ENCODE results near the gene SLC25A22.

GRCh38 chr11:800473-800872, 2.4 kb upstream of the SLC25A22 start:
- TF ChIP-seq EP300 (IDR thresholded peaks at IDR 0.05; ENCODE audit: borderline replicate concordance) (no peak), CEBPB (IDR thresholded peaks at IDR 0.05) (no peak), CREB1 (IDR thresholded peaks at IDR 0.05; ENCODE audit: low read depth) (no peak), YY1 (IDR thresholded peaks at IDR 0.05; ENCODE audit: low read depth) (no peak), ZBTB7A (IDR thresholded peaks at IDR 0.05; ENCODE audit: low read depth) (no peak), TAF1 (IDR thresholded peaks at IDR 0.05; ENCODE audit: low read depth) (no peak), TCF12 (IDR thresholded peaks at IDR 0.05; ENCODE audit: low read depth) (no peak), RAD21 (IDR thresholded peaks at IDR 0.05; ENCODE audit: low read depth) (no peak)
- TF ChIP-seq, protein P1, sequence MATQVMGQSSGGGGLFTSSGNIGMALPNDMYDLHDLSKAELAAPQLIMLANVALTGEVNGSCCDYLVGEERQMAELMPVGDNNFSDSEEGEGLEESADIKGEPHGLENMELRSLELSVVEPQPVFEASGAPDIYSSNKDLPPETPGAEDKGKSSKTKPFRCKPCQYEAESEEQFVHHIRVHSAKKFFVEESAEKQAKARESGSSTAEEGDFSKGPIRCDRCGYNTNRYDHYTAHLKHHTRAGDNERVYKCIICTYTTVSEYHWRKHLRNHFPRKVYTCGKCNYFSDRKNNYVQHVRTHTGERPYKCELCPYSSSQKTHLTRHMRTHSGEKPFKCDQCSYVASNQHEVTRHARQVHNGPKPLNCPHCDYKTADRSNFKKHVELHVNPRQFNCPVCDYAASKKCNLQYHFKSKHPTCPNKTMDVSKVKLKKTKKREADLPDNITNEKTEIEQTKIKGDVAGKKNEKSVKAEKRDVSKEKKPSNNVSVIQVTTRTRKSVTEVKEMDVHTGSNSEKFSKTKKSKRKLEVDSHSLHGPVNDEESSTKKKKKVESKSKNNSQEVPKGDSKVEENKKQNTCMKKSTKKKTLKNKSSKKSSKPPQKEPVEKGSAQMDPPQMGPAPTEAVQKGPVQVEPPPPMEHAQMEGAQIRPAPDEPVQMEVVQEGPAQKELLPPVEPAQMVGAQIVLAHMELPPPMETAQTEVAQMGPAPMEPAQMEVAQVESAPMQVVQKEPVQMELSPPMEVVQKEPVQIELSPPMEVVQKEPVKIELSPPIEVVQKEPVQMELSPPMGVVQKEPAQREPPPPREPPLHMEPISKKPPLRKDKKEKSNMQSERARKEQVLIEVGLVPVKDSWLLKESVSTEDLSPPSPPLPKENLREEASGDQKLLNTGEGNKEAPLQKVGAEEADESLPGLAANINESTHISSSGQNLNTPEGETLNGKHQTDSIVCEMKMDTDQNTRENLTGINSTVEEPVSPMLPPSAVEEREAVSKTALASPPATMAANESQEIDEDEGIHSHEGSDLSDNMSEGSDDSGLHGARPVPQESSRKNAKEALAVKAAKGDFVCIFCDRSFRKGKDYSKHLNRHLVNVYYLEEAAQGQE (IDR thresholded peaks at IDR 0.05; ENCODE audit: low read depth) = no peak
- TF ChIP-seq, protein P2, sequence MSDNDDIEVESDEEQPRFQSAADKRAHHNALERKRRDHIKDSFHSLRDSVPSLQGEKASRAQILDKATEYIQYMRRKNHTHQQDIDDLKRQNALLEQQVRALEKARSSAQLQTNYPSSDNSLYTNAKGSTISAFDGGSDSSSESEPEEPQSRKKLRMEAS (IDR thresholded peaks at IDR 0.05) = no peak
